BLaER1 treated with 17β-estradiol and CSF1 and Interleukin-3, amounts not matched to agents 10 nM and 100 nM (cell line): ENCODE data around the gene NRAP.

Experiments
- H3K27ac ChIP-seq, 11 experiments: shearing (Covaris generic); formaldehyde crosslinking; 2 replicates each; pipeline ENCODE4 v1.8.1; 2022
- H3K27me3 ChIP-seq, 11 experiments: shearing (Covaris generic); formaldehyde crosslinking; 2 replicates each; pipeline ENCODE4 v1.8.1; 2022
- H3K36me3 ChIP-seq, 11 experiments: shearing (Covaris generic); formaldehyde crosslinking; 2 replicates each; pipeline ENCODE4 v1.8.1; 2022
- H3K4me1 ChIP-seq, 10 experiments: shearing (Covaris generic); formaldehyde crosslinking; 2 replicates each; pipeline ENCODE4 v1.8.1; 2022
- H3K4me2 ChIP-seq, 11 experiments: shearing (Covaris generic); formaldehyde crosslinking; 2 replicates each; pipeline ENCODE4 v1.8.1; 2022
- H3K4me3 ChIP-seq, 10 experiments: shearing (Covaris generic); formaldehyde crosslinking; 2 replicates each; pipeline ENCODE4 v1.8.1; 2022
- H3K9ac ChIP-seq, 11 experiments: shearing (Covaris generic); formaldehyde crosslinking; 2 replicates each; pipeline ENCODE4 v1.8.1; 2022
- H3K9me3 ChIP-seq, 11 experiments: shearing (Covaris generic); formaldehyde crosslinking; replicated peaks in 1 of 11; 2 replicates each; pipeline ENCODE4 v1.8.1; 2022
- H4K20me1 ChIP-seq, 11 experiments: shearing (Covaris generic); formaldehyde crosslinking; 2 replicates each; pipeline ENCODE4 v1.8.1; 2022
- Cebpa-rat ChIP-seq, 11 experiments: shearing (Covaris generic); IDR thresholded peaks; 2 replicates each; pipeline ENCODE4 v1.8.1; 2022

Gene NRAP

GRCh38 chr10:113554214-113554613 is 109.6 kb downstream of the NRAP start:
- H3K9ac ChIP-seq: no peak overlapping the region
- H3K4me3 ChIP-seq: no peak overlapping the region
- no peak for TF ChIP-seq Cebpa-rat (IDR thresholded peaks at IDR 0.05)
- H3K27ac ChIP-seq: no peak overlapping the region; a peak in 1 of 22 replicates
- peaks cover 15 to 62% (median 21%) of the 10 kb centered on the region in 10 experiments for H3K4me1 ChIP-seq
- 0 out of 22 replicates have a peak, but pooled peaks cover 0 to 5% (median 0%) of the 10 kb centered on the region in 11 experiments for H3K9me3 ChIP-seq
- H4K20me1 ChIP-seq: no peaks in the 10 kb centered on the region
- no peaks in the 10 kb centered on the region for H3K36me3 ChIP-seq
- no peaks in the 10 kb centered on the region for H3K27me3 ChIP-seq
- H3K4me2 ChIP-seq: peak overlapping the region in 2 of 11 experiments; percentile 46 to 55; a peak in 3 of 22 replicates

- no peak for TF ChIP-seq Cebpa-rat (IDR thresholded peaks at IDR 0.05)
- H3K27me3 ChIP-seq: no peaks in the 10 kb centered on the region
- H3K4me1 ChIP-seq: peaks cover 15 to 53% (median 21%) of the 10 kb centered on the region in 10 experiments
These were observed 110.7 kb downstream of the NRAP start for GRCh38 chr10:113553149-113553548.

GRCh38 chr10:113552701-113553100 is 111.1 kb downstream of the NRAP start, which contains the start of gene HABP2:
HABP2 (plus strand) TSS chr10:113553053; CDS start chr10:113553122, 69 bp downstream.
- Histone ChIP-seq H3K9me3 (0 out of 22 replicates have a peak, but pooled peaks cover 0 to 5% (median 0%) of the 10 kb centered on the region in 11 experiments), H3K4me1 (peaks cover 15 to 49% (median 21%) of the 10 kb centered on the region in 10 experiments), H3K27ac (no peak within 1 kb of the TSS; a peak in 1 of 22 replicates), H3K9ac (no peak within 1 kb of the TSS), H3K27me3 (no peaks in the 10 kb centered on the region), H4K20me1 (no peaks in the 10 kb centered on the region), H3K36me3 (no peaks in the 10 kb centered on the region), H3K4me3 (no peak within 1 kb of the TSS), H3K4me2 (peak within 1 kb of the TSS in 2 of 11 experiments; percentile 46 to 55; a peak in 3 of 22 replicates)
- TF ChIP-seq Cebpa-rat (IDR thresholded peaks at IDR 0.05): no peak

More at GRCh38 chr10:113553149-113553548, 110.7 kb downstream of the NRAP start:
- Histone ChIP-seq H3K9ac (no peak overlapping the region), H3K4me2 (peak overlapping the region in 2 of 11 experiments; percentile 46 to 55; a peak in 2 of 22 replicates), H3K36me3 (no peaks in the 10 kb centered on the region), H3K27ac (no peak overlapping the region), H3K4me3 (no peak overlapping the region), H3K9me3 (0 out of 22 replicates have a peak, but pooled peaks cover 0 to 5% (median 0%) of the 10 kb centered on the region in 11 experiments), H4K20me1 (no peaks in the 10 kb centered on the region)

- peaks cover 15 to 42% (median 21%) of the 10 kb centered on the region in 10 experiments for H3K4me1 ChIP-seq
These were observed 111.8 kb downstream of the NRAP start for GRCh38 chr10:113552014-113552413.

GRCh38 chr10:113550365-113550764 is 113.5 kb downstream of the NRAP start:
- Histone ChIP-seq H3K9ac (no peak overlapping the region; a peak in 1 of 22 replicates), H3K27me3 (no peaks in the 10 kb centered on the region), H3K36me3 (no peaks in the 10 kb centered on the region), H3K4me1 (peaks cover 15 to 38% (median 21%) of the 10 kb centered on the region in 10 experiments), H3K27ac (peak overlapping the region in 10 of 11 experiments; percentile 0 to 67 (median 55); a peak in 17 of 22 replicates), H3K4me3 (0 out of 20 replicates have a peak overlapping the region, but pooled peaks of 1 of the 10 experiments have one; percentile 4), H4K20me1 (no peaks in the 10 kb centered on the region), H3K4me2 (peak overlapping the region; percentile 40 to 75 (median 61)), H3K9me3 (0 out of 22 replicates have a peak, but pooled peaks cover 0 to 5% (median 0%) of the 10 kb centered on the region in 11 experiments)
- no peak for TF ChIP-seq Cebpa-rat (IDR thresholded peaks at IDR 0.05)

More at GRCh38 chr10:113552014-113552413, 111.8 kb downstream of the NRAP start:
- no peaks in the 10 kb centered on the region for H3K27me3 ChIP-seq
- no peak overlapping the region for H3K4me2 ChIP-seq
- 0 out of 22 replicates have a peak, but pooled peaks cover 0 to 5% (median 0%) of the 10 kb centered on the region in 11 experiments for H3K9me3 ChIP-seq
- no peak for TF ChIP-seq Cebpa-rat (IDR thresholded peaks at IDR 0.05)
- no peak overlapping the region for H3K27ac ChIP-seq
- H3K9ac ChIP-seq: no peak overlapping the region
- no peak overlapping the region for H3K4me3 ChIP-seq
- H4K20me1 ChIP-seq: no peaks in the 10 kb centered on the region
- no peaks in the 10 kb centered on the region for H3K36me3 ChIP-seq

GRCh38 chr10:113549856-113550255 is 114.0 kb downstream of the NRAP start:
- Histone ChIP-seq H3K27ac (peak overlapping the region in 9 of 11 experiments; percentile 35 to 67 (median 56); a peak in 16 of 22 replicates), H3K27me3 (no peaks in the 10 kb centered on the region), H3K9ac (no peak overlapping the region), H3K9me3 (0 out of 22 replicates have a peak, but pooled peaks cover 0 to 5% (median 0%) of the 10 kb centered on the region in 11 experiments), H3K4me3 (no peak overlapping the region), H3K4me1 (peaks cover 15 to 38% (median 21%) of the 10 kb centered on the region in 10 experiments), H3K4me2 (peak overlapping the region; percentile 39 to 75 (median 57); a peak in 21 of 22 replicates), H3K36me3 (no peaks in the 10 kb centered on the region), H4K20me1 (no peaks in the 10 kb centered on the region)
- no peak for TF ChIP-seq Cebpa-rat (IDR thresholded peaks at IDR 0.05)

- Histone ChIP-seq H3K9me3 (0 out of 22 replicates have a peak, but pooled peaks cover 0 to 5% (median 0%) of the 10 kb centered on the region in 11 experiments), H3K4me2 (no peak overlapping the region), H3K36me3 (no peaks in the 10 kb centered on the region), H3K9ac (no peak overlapping the region), H3K27ac (no peak overlapping the region), H3K27me3 (no peaks in the 10 kb centered on the region), H3K4me3 (no peak overlapping the region), H4K20me1 (no peaks in the 10 kb centered on the region), H3K4me1 (peaks cover 15 to 22% (median 20%) of the 10 kb centered on the region in 10 experiments)
- no peak for TF ChIP-seq Cebpa-rat (IDR thresholded peaks at IDR 0.05)
These were observed 116.4 kb downstream of the NRAP start for GRCh38 chr10:113547426-113547825.

GRCh38 chr10:113544392-113544791 is 119.4 kb downstream of the NRAP start:
- Histone ChIP-seq H3K4me3 (no peak overlapping the region), H3K27me3 (no peaks in the 10 kb centered on the region), H3K9ac (no peak overlapping the region), H4K20me1 (no peaks in the 10 kb centered on the region), H3K4me1 (peaks cover 4 to 11% (median 8%) of the 10 kb centered on the region in 10 experiments), H3K4me2 (no peak overlapping the region), H3K36me3 (no peaks in the 10 kb centered on the region), H3K9me3 (no peaks in the 10 kb centered on the region), H3K27ac (no peak overlapping the region)
- TF ChIP-seq Cebpa-rat (IDR thresholded peaks at IDR 0.05): no peak

- Histone ChIP-seq H3K9me3 (no peaks in the 10 kb centered on the region), H3K36me3 (no peaks in the 10 kb centered on the region), H3K27me3 (no peaks in the 10 kb centered on the region), H3K27ac (no peak overlapping the region), H3K9ac (no peak overlapping the region), H3K4me3 (no peak overlapping the region), H3K4me2 (no peak overlapping the region), H4K20me1 (no peaks in the 10 kb centered on the region), H3K4me1 (peaks cover 8 to 20% (median 15%) of the 10 kb centered on the region in 10 experiments)
- TF ChIP-seq Cebpa-rat (IDR thresholded peaks at IDR 0.05): no peak
These were observed 120.5 kb downstream of the NRAP start for GRCh38 chr10:113543107-113543955.
